ENCODE results near the gene SLC26A8.

SLC26A8 gene

GRCh38 chr6:36064770-36065396 is 40.4 kb upstream of the SLC26A8 start:
- Histone ChIP-seq H3K27ac (ENCODE audit: low read length) (no peak overlapping the region), H3K9ac (ENCODE audit: low read length) (no peak overlapping the region), H3K4me1 (ENCODE audit: control insufficient read depth, low read depth, low read length) (no peaks in the 10 kb centered on the region), H3K9me3 (ENCODE audit: control insufficient read depth, low read depth, low read length) (no peaks in the 10 kb centered on the region), H3K36me3 (ENCODE audit: control insufficient read depth, low read depth, low read length) (no peaks in the 10 kb centered on the region), H3K27me3 (ENCODE audit: control insufficient read depth, insufficient read depth, low read length) (no peaks in the 10 kb centered on the region), H3K4me3 (ENCODE audit: low read length) (no peak overlapping the region)

DNA sequence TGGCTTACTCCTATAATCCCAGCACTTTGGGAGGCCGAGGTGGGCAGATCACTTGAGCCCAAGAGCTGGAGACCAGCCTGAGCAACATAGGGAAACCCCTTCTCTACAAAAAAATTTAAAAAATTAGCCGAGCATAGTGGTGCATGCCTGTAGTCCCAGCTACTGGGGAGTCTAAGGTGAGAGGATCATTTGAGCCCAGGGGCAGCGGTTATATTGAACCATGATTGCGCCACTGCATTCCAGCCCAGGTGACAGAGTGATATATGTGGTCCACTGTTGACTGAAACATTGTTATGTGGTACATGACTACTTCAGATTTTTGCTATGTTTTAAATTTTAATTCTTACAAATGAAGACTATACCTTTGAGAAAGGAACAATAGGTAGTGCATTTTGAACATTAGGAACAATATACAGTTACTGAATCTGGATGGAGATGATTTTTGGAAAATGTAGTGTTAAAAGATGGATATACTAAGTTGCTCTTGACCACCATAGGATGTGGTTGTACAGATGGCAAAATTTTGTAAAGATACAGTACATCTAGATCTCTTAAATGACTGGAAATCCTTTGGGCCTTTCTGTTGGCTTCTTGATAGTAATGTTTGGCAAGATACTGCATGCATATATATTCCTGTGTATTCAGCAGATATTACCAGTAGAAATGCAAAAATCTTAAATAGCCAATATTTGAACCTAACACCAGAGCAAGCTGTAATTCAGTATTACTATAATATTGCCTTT is 39.0 kb upstream of the SLC26A8 start:
- Histone ChIP-seq H3K36me3 (ENCODE audit: control insufficient read depth, low read depth, low read length) (peaks cover 3% of the 10 kb centered on the region), H3K9ac (ENCODE audit: low read length) (no peak overlapping the region)

DNA sequence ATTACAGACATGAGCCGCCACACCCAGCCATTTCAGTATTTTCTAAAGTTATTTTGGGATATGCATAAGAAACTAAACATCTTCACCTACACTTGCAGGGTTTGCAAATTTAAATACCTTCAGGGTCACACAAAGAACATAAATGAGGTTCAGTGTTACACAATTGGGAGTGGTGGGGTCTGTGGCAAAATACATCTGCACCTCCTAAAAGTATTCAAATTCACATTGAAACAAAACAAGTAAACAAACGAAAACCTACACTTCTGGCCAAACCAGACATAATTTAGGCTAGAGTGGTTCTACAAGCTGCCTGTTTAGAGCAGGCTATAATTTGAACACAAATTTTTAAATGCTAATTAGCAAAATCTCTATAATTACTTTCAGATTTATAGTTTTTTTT is 37.8 kb upstream of the SLC26A8 start:
- no peak overlapping the region for H3K4me3 ChIP-seq (ENCODE audit: low read length)
- peaks cover 3% of the 10 kb centered on the region for H3K36me3 ChIP-seq (ENCODE audit: control insufficient read depth, low read depth, low read length)
- no peak overlapping the region for H3K9ac ChIP-seq (ENCODE audit: low read length)

More for the DNA sequence above, 39.0 kb upstream of the SLC26A8 start:
- Histone ChIP-seq H3K4me3 (ENCODE audit: low read length) (no peak overlapping the region), H3K4me1 (ENCODE audit: control insufficient read depth, low read depth, low read length) (no peaks in the 10 kb centered on the region), H3K27ac (ENCODE audit: low read length) (no peak overlapping the region), H3K9me3 (ENCODE audit: control insufficient read depth, low read depth, low read length) (no peaks in the 10 kb centered on the region), H3K27me3 (ENCODE audit: control insufficient read depth, insufficient read depth, low read length) (no peaks in the 10 kb centered on the region)

GRCh38 chr6:36061236-36061635 is 36.8 kb upstream of the SLC26A8 start:
- no peaks in the 10 kb centered on the region for H3K9me3 ChIP-seq (ENCODE audit: control insufficient read depth, low read depth, low read length)
- H3K36me3 ChIP-seq (ENCODE audit: control insufficient read depth, low read depth, low read length) = peaks cover 3% of the 10 kb centered on the region
- no peaks in the 10 kb centered on the region for H3K27me3 ChIP-seq (ENCODE audit: control insufficient read depth, insufficient read depth, low read length)
- H3K27ac ChIP-seq (ENCODE audit: low read length) = no peak overlapping the region
- H3K4me1 ChIP-seq (ENCODE audit: control insufficient read depth, low read depth, low read length) = no peaks in the 10 kb centered on the region
- H3K9ac ChIP-seq (ENCODE audit: low read length) = no peak overlapping the region
- H3K4me3 ChIP-seq (ENCODE audit: low read length) = no peak overlapping the region

More for the DNA sequence above, 37.8 kb upstream of the SLC26A8 start:
- H3K9me3 ChIP-seq (ENCODE audit: control insufficient read depth, low read depth, low read length) = no peaks in the 10 kb centered on the region
- no peaks in the 10 kb centered on the region for H3K27me3 ChIP-seq (ENCODE audit: control insufficient read depth, insufficient read depth, low read length)
- no peak overlapping the region for H3K27ac ChIP-seq (ENCODE audit: low read length)
- H3K4me1 ChIP-seq (ENCODE audit: control insufficient read depth, low read depth, low read length) = no peaks in the 10 kb centered on the region

DNA sequence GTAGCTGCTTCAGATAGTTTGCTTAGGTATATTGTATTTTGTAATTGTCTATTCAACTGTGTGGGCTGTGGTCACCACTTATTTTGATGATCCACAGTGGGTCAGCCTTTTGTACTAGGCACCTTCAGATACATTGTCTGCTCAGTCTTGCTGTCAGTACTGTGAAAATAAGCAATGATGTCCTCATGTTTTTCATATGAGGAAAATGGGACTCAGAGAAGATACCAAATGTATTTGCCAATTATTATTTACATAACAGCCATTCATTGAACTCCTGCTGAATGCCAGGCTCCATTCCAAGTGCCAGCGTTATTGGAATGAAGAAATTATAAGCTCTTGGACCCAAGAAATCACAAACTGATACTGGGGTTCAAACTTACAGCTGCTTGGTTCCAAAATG is 31.7 kb upstream of the SLC26A8 start:
- H3K36me3 ChIP-seq (ENCODE audit: control insufficient read depth, low read depth, low read length) = peaks cover 3% of the 10 kb centered on the region
- no peaks in the 10 kb centered on the region for H3K4me1 ChIP-seq (ENCODE audit: control insufficient read depth, low read depth, low read length)
- H3K27me3 ChIP-seq (ENCODE audit: control insufficient read depth, insufficient read depth, low read length) = no peaks in the 10 kb centered on the region
- H3K9me3 ChIP-seq (ENCODE audit: control insufficient read depth, low read depth, low read length) = no peaks in the 10 kb centered on the region
- no peak overlapping the region for H3K27ac ChIP-seq (ENCODE audit: low read length)
- H3K9ac ChIP-seq (ENCODE audit: low read length) = no peak overlapping the region
- no peak overlapping the region for H3K4me3 ChIP-seq (ENCODE audit: low read length)

DNA sequence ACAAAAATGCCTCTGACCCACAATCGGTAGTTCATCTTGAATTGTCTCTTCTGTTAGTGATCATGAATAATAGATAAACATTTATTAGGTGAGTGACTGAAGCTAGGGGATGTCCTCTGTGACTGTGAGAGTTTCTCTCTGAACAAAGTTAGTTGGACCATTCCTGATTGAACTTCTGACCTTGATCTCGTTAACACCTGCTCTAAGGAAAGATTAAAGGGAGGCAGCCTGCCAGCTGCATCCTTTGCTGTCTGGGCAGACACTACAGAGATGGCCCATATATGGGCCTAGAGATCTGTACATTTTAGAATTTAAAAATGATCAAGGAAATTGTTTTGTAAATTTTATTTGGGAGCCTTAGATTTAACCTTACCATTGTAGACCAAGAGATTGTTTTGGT is 30.5 kb upstream of the SLC26A8 start:
- Histone ChIP-seq H3K27ac (ENCODE audit: low read length) (no peak overlapping the region), H3K4me3 (ENCODE audit: low read length) (no peak overlapping the region), H3K4me1 (ENCODE audit: control insufficient read depth, low read depth, low read length) (no peaks in the 10 kb centered on the region), H3K27me3 (ENCODE audit: control insufficient read depth, insufficient read depth, low read length) (no peaks in the 10 kb centered on the region), H3K9ac (ENCODE audit: low read length) (no peak overlapping the region), H3K9me3 (ENCODE audit: control insufficient read depth, low read depth, low read length) (no peaks in the 10 kb centered on the region), H3K36me3 (ENCODE audit: control insufficient read depth, low read depth, low read length) (peaks cover 3% of the 10 kb centered on the region)

DNA sequence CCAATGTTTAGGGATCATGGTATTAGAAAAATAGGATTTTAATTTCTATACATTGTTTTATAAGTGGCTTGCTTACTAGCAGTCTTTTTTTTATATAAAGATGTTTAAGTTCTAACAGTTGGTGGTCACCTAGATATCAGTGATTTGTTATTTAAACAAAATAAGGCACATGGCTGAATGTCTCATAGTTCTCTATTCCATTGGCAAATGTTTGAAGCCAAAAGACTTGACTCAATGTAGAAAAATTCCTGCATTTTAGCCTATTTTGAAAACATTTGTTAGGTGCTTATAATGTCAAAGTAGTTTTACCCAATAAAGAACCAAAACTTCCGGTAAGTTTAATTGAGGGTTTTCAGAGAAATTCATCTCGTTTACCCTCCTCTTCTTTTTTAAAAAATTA is 30.0 kb upstream of the SLC26A8 start:
- no peak overlapping the region for H3K4me3 ChIP-seq (ENCODE audit: low read length)

DNA sequence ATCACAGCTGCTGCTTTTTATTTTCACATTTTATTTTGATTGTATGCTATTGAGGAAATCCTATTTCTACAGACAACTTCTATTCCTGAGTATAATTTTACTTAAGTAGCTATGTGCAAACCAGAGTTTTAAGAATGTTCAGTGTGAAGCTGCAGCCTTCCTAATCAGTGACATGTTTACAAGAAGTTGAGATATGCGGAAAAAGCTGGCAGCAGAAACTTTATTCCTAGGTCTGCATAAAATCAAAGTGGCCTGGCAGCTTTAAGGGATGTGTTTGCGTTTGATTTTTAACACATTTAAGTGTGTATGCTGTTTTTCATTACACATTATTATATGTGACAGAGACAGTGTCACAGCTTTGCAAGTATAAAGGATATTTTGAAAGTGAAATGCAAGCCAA is 29.4 kb upstream of the SLC26A8 start:
- no peaks in the 10 kb centered on the region for H3K36me3 ChIP-seq (ENCODE audit: control insufficient read depth, low read depth, low read length)
- H3K4me3 ChIP-seq (ENCODE audit: low read length) = no peak overlapping the region
- no peak overlapping the region for H3K9ac ChIP-seq (ENCODE audit: low read length)
- H3K27ac ChIP-seq (ENCODE audit: low read length) = no peak overlapping the region
- no peaks in the 10 kb centered on the region for H3K9me3 ChIP-seq (ENCODE audit: control insufficient read depth, low read depth, low read length)
- H3K4me1 ChIP-seq (ENCODE audit: control insufficient read depth, low read depth, low read length) = no peaks in the 10 kb centered on the region
- no peaks in the 10 kb centered on the region for H3K27me3 ChIP-seq (ENCODE audit: control insufficient read depth, insufficient read depth, low read length)

More for the DNA sequence above, 30.0 kb upstream of the SLC26A8 start:
- no peak overlapping the region for H3K9ac ChIP-seq (ENCODE audit: low read length)
- peaks cover 3% of the 10 kb centered on the region for H3K36me3 ChIP-seq (ENCODE audit: control insufficient read depth, low read depth, low read length)
- H3K4me1 ChIP-seq (ENCODE audit: control insufficient read depth, low read depth, low read length) = no peaks in the 10 kb centered on the region
- no peaks in the 10 kb centered on the region for H3K27me3 ChIP-seq (ENCODE audit: control insufficient read depth, insufficient read depth, low read length)
- no peaks in the 10 kb centered on the region for H3K9me3 ChIP-seq (ENCODE audit: control insufficient read depth, low read depth, low read length)
- H3K27ac ChIP-seq (ENCODE audit: low read length) = no peak overlapping the region

GRCh38 chr6:36052097-36052496 is 27.7 kb upstream of the SLC26A8 start:
- no peak overlapping the region for H3K27ac ChIP-seq (ENCODE audit: low read length)
- H3K9me3 ChIP-seq (ENCODE audit: control insufficient read depth, low read depth, low read length) = no peaks in the 10 kb centered on the region
- no peak overlapping the region for H3K4me3 ChIP-seq (ENCODE audit: low read length)
- H3K9ac ChIP-seq (ENCODE audit: low read length) = no peak overlapping the region
- H3K4me1 ChIP-seq (ENCODE audit: control insufficient read depth, low read depth, low read length) = no peaks in the 10 kb centered on the region
- no peaks in the 10 kb centered on the region for H3K27me3 ChIP-seq (ENCODE audit: control insufficient read depth, insufficient read depth, low read length)
- no peaks in the 10 kb centered on the region for H3K36me3 ChIP-seq (ENCODE audit: control insufficient read depth, low read depth, low read length)

- no peaks in the 10 kb centered on the region for H3K36me3 ChIP-seq (ENCODE audit: control insufficient read depth, low read depth, low read length)
- no peak overlapping the region for H3K9ac ChIP-seq (ENCODE audit: low read length)
- H3K4me3 ChIP-seq (ENCODE audit: low read length) = no peak overlapping the region
- no peaks in the 10 kb centered on the region for H3K4me1 ChIP-seq (ENCODE audit: control insufficient read depth, low read depth, low read length)
- no peak overlapping the region for H3K27ac ChIP-seq (ENCODE audit: low read length)
- H3K27me3 ChIP-seq (ENCODE audit: control insufficient read depth, insufficient read depth, low read length) = no peaks in the 10 kb centered on the region
- no peaks in the 10 kb centered on the region for H3K9me3 ChIP-seq (ENCODE audit: control insufficient read depth, low read depth, low read length)
Observed at GRCh38 chr6:36050947-36051710, 26.7 kb upstream of the SLC26A8 start.

GRCh38 chr6:36050305-36050704 is 25.9 kb upstream of the SLC26A8 start:
- H3K27ac ChIP-seq (ENCODE audit: low read length) = no peak overlapping the region
- no peaks in the 10 kb centered on the region for H3K9me3 ChIP-seq (ENCODE audit: control insufficient read depth, low read depth, low read length)
- H3K4me3 ChIP-seq (ENCODE audit: low read length) = no peak overlapping the region
- no peaks in the 10 kb centered on the region for H3K36me3 ChIP-seq (ENCODE audit: control insufficient read depth, low read depth, low read length)
- H3K9ac ChIP-seq (ENCODE audit: low read length) = no peak overlapping the region
- no peaks in the 10 kb centered on the region for H3K27me3 ChIP-seq (ENCODE audit: control insufficient read depth, insufficient read depth, low read length)
- H3K4me1 ChIP-seq (ENCODE audit: control insufficient read depth, low read depth, low read length) = no peaks in the 10 kb centered on the region
